Neural progenitor cell (in vitro differentiated cells): Measurements from ENCODE around the gene EMILIN3.

Source experiments
- CTCF ChIP-seq: fragments of 200-600 bp; sonication (generic); IDR thresholded peaks from 2 replicates; pipeline ENCODE4 v1.5.1; 2017; ENCODE audit warnings: antibody characterized with exemption, mild to moderate bottlenecking
- EZH2 ChIP-seq: fragments of 200-600 bp; sonication (generic); IDR thresholded peaks from 2 replicates; pipeline ENCODE4 v1.6.1; 2017; ENCODE audit warnings: antibody characterized with exemption, mild to moderate bottlenecking, moderate library complexity
- EZH2phosphoT487 ChIP-seq: fragments of 200-600 bp; sonication (generic); IDR thresholded peaks from 2 replicates; pipeline ENCODE4 v1.6.1; 2017; ENCODE audit warnings: antibody characterized with exemption

GRCh38 chr20:41344938-41345728 is 21.5 kb downstream of the EMILIN3 start:
- no peak for TF ChIP-seq CTCF
- TF ChIP-seq EZH2 = no peak
- no peak for TF ChIP-seq EZH2phosphoT487
